Glomerular endothelial cell (primary cell): ENCODE data around the gene BHLHE41. TPM values are rescaled to one million over a fixed set of nuclear protein-coding genes. Genes with fewer than 3 reads are reported as not detected.

Experiments
- DNase-seq: peaks from one replicate; pipeline ENCODE4 v3.0.0-alpha.2; 2011; ENCODE audit warnings: low read depth, low spot score; ENCODE audit errors: extremely low read depth
- total RNA-seq: library from RNA; depleted of rRNA; stranded (reverse); fragments of >200 nt; gene quantifications from 2 replicates; pipeline ENCODE4 v1.2.3, GENCODE V29; 2015

The BHLHE41 gene
- 2.7 and 4.4 TPM in 2 replicates for total RNA-seq

- DNase-seq, result no peak
Observed at GRCh38 chr12:26124446-26125399, at the start of gene BHLHE41. Gene BHLHE41 (minus strand): TSS chr12:26125037. CDS start chr12:26124779, 258 bp downstream.

DNA sequence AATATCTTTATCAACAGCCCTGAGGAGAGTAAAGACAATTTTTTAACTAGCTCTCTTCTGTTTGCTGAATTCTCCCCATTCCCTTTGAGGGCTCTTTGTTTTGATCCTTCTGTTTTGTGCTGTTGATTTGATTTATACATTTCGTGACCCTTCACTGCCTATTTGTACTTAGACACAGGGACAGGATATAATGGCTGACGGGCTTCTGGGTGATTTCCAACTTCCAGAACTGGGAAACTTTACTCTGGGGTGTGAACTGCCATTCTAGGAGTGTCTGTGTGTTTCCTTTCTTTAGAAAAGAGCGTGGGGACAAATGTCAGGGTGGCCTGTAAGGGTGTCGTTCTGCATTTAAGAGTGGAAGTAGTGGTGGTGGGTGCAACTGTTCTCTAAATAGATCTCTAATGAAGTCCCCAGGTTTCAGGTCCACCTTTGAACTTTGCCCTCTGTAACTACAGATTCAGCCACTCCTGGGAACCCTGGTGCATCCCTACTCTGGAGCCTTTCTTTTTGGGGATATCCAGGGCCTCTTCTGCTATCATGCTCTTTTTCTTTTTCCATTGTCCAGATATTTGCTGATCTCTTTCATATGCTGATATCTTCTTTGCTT, 48.2 kb upstream of the BHLHE41 start:
- DNase-seq, result no peak

GRCh38 chr12:26172539-26172938, 47.7 kb upstream of the BHLHE41 start:
- no peak for DNase-seq

DNA sequence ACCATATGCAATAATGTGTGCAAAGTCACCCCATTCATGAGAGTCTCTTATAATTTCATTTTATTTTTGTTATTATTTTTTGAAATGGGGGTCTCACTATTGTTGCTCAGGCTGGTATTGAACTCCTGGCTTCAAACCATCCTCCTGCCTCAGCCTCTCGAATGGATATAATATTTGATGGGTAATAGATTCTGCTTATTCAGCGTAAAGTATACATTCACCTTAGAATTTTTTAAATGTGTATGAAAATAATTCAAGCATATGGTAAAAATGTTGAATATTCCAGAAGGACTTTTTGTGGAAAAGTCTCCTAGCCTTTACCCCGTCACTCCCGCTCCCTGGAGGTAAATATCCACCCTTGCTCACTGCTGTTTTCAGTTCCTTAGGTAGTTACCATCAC, 47.2 kb upstream of the BHLHE41 start:
- DNase-seq, result no peak

DNA sequence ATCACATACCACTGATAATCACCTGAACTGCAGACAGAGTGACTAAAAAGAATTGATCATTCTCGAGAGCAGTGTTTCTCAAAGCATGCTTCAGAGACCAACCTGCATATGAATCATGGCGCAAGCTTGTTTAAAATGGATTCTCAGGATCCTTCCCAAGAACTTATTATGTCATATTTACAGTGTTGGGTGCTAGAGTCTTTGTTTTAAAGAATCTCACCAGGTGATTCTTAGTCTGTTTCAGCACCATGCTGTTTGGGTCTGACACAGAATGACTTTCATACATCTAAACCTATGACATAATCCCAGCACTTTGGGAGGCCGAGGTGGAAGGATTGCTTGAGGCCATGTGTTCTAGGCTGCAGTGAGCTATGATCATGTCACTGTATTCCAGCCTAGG, 39.3 kb upstream of the BHLHE41 start:
- no peak for DNase-seq

DNA sequence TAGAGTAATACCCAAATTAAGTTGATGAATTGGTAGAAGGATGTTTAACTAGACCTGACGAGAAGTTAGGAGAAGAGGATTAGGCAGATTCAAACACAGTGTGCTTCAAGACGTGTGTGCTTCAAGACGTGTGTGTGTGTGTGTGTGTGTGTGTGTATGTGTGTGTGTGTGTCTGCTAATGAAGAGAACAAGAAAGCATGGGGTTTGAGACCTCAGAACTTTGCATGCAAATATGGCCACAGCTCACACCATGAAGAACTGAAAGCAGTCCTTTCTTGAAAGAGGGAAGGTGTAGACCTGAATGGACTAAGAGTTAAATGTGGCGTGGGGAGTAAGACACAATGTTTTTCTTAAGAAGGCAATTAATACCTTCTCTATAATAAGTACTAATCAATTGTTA, 38.1 kb upstream of the BHLHE41 start:
- DNase-seq, result no peak

- no peak for DNase-seq
Observed at GRCh38 chr12:26162174-26162573, 37.3 kb upstream of the BHLHE41 start.

- no peak for DNase-seq
Observed at GRCh38 chr12:26158078-26158764, 33.4 kb upstream of the BHLHE41 start.

DNA sequence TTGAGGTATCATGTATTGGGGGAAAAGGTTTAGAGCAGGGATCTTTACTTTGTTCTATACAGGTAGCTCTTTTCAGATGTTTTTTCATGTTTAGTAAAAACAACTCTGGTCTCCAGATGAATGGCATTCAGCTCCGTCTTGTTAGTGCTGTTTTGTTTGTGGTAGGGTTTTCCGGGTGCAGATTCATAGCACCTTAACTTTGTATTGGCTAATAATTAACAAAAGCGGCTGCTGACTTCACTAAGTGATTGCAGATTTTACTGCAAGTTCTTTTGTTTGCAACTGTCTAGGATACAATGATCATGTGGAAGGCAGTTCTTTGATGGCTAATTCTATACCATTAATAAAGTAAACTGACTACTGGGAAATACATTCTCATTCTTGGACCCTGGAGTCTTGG, 32.2 kb upstream of the BHLHE41 start:
- DNase-seq, result no peak

GRCh38 chr12:26156201-26156871, 31.5 kb upstream of the BHLHE41 start:
- no peak for DNase-seq

DNA sequence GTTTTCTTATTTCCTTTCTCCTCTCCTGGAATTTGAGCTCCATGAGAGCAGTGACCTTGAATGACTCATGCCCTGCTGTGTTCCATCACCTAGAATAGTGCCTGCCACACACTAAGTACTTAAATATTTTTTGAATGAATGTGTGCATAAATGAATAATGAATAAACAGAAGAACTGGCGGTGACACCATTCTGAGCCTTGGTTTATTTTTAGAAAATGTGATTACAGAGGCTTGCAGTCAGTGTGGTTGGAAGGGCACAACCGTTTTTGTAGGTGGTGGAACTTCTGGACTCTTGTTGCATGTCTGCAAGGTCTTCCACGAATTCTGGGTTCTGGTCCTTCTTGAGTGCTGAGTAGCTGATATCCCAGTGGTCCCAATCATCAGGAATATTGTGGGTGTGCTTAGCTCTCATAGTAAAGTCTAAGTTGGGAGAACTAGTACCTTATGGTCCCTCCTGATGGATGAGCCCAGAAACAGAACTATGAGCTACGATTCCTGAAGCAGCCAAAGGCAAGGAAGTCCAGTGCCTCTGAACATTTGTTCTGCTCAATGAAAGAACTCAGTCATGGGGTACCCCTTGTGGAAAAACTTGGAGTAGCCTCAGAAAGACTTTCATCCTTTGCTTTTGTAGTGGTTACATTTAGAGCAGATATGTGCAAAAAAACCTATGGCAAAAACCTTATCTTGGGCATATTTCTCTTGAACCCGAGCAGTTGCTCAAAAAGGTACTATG, 28.8 kb upstream of the BHLHE41 start:
- DNase-seq, result peak; percentile 72

DNA sequence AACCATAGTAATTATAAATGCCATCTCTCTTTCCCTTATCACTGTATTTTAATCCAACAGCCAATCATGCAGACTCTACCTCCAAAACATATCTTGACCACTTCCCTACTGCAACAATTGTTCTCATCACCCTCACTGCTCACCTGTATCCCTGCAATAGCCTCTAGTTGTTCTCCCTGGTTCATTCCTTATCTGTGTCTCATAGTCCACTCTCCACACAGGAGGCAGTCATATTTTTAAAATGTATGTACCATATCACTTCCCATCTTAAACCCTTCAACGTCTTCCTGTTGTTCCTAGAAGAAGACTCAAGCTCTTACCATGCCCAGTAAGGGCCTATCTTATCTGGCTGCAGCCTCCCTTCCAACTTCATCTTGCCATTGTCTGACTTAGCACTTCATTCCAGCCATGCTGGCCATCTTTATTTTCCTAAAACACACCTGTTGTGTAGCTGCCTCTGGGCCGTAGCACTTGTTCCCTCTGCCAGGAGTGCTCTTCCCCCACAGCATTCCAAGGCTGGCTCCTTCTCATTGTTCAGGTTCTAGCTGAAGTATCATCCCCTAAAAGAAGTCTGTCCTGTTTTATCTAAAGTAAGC, 27.8 kb upstream of the BHLHE41 start:
- DNase-seq, result no peak

- no peak for DNase-seq
Observed at GRCh38 chr12:26150736-26151450, 26.1 kb upstream of the BHLHE41 start.

- no peak for DNase-seq
Observed at GRCh38 chr12:26149968-26150500, 25.2 kb upstream of the BHLHE41 start.

DNA sequence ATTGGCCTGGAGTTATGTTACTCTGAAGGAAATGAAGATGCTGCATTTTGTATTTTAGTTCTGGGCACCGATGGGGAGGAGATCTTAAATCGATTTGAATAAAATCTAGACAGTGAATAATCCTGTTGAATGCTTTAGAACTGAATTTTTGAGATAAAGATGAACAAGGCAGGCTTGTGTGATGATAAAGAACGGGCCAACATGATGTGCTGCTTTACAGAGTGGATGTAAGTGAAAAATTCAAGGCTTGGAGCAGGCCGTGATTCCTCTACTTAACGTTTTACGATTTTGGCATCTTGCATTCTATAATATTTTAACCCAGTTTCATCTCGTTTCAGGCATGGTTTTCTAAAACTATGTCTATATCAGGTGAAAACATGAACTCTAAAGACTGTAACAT, 23.5 kb upstream of the BHLHE41 start:
- DNase-seq, result no peak

DNA sequence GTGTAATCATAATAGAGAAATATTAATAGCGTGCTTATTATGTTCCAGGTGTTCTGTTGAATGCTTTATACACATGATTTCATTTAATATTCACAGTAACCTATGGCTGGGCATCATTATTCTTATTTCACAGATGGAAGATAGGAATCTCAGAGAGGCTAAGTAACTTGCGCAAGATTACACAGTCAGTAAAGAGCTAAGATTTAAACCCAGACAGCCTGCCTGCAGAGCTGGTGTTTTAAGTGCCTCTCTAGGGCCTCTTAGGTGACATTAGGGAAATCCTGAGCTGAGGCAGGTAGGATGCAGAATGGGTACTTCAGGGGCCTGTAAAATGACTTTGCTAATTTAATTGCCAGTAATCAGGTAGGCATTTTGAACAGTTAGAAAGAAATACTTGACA, 18.5 kb upstream of the BHLHE41 start:
- DNase-seq, result no peak

GRCh38 chr12:26138860-26139259, 14.0 kb upstream of the BHLHE41 start:
- no peak for DNase-seq

- no peak for DNase-seq
Observed at GRCh38 chr12:26136688-26137087, 11.9 kb upstream of the BHLHE41 start.

GRCh38 chr12:26135571-26135970, 10.7 kb upstream of the BHLHE41 start:
- DNase-seq, result no peak
